GM21447 (cell line): ENCODE measurements around the gene ETFA.
"Not testable (repeated sequence)": the region's sequence is repeated elsewhere in the genome, so short reads cannot be mapped to it uniquely, and the experiment has no call there.

Source experiments
- ATAC-seq: cut with Tn5 transposase; IDR thresholded peaks from one replicate; pipeline ENCODE4 v1.9.1; 2021; ENCODE audit not compliant: unreplicated experiment

Gene ETFA

GRCh38 chr15:76327191-76328105, 16.2 kb upstream of the ETFA start:
- no peak for ATAC-seq

DNA sequence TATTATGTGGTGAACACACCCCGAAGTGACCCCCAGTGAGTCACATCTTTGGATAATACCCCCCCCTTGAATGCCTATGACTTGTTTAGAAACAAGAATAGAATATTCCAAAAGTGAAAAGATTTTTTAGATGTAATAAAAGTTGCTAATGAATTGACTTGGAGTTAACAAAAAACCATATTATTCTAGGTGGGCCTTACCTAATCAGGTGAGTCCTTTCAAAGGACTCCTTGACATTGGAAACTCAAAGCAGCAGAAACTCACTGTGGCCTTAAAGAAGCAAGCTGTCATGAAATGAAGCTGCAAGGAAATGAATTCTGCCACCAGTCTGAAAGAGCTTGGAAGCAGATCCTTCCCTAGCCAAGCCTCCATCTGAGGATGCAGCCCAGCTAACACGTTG, 14.4 kb upstream of the ETFA start:
- no peak for ATAC-seq

GRCh38 chr15:76324066-76324465, 12.8 kb upstream of the ETFA start:
- no peak for ATAC-seq

DNA sequence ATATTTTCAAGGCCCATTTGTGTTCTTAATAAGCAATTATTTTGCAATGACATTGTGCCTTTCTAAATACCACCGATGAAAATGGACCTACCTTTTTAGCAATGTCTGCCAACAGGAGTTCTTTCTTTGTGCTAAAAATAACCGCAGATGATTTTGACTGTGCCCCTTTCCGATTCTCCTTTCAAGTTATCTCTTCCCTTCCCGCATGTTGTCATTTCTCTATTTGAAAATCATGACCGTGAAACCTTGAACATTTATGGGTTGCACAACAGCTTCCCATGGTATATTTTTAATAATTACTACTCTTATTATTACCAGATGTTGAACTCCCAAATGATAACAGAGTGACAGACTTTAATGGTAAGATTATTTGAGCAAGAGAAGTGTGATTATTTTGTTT, 10.3 kb upstream of the ETFA start:
- no peak for ATAC-seq

DNA sequence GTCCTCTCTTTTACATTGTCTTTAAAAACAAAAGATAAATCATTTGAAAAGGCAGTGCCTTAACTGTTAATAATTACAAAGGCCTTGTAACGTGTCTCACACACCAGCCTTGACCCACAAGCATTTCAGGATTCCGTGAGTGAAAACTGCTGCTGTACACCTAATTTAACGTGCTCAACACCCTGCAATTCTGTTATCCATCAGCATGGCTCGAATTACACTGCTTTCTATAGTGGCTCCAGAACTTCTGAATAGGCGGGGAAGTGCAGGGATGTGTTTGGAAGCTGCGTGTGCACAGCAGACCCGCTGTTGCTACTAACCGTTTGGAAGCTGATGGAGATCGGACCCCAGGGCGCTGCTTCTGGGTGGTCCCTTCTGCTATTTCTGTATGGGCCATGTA, 9.9 kb upstream of the ETFA start:
- no peak for ATAC-seq

- ATAC-seq = no peak
Measured at GRCh38 chr15:76320012-76320411, 8.7 kb upstream of the ETFA start.

DNA sequence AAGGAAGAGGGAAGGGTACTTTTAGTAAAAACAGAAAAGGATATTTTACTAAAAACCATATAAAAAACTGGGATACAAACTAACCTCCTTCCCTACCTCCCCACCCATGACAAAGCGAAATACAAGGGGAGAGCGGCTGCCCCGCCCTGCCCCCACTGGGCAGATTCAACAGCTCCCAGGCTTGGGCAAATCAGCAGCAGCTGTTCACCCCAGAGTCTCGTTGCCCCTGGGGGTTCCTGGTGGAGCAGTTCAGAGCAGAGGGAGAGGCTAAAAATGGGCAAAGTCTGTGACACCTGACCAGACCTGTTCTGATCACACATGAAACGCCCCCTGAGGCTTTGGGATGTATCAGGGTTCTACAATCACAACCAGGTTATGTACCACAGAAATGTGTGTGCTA, 2.5 kb upstream of the ETFA start:
- no peak for ATAC-seq

DNA sequence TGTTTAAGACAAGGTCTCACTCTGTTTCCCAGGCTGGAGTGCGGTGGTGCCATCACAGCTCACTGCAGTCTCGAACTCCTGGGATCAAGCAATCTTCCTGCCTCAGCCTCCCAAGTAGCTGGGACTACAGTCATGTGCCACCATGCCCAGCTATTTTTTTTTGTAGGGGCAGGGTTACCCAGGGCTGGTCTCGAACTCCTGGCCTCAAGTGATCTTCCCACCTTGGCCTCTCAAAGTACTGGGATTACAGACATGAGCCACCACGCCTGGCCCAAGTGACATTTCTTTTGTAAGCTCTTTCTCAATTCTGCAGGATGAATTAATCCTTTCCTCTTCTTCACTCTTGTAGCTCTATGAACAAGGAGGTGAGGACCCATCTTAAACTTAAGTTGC, 1.9 kb upstream of the ETFA start:
- ATAC-seq = not testable (repeated sequence)

DNA sequence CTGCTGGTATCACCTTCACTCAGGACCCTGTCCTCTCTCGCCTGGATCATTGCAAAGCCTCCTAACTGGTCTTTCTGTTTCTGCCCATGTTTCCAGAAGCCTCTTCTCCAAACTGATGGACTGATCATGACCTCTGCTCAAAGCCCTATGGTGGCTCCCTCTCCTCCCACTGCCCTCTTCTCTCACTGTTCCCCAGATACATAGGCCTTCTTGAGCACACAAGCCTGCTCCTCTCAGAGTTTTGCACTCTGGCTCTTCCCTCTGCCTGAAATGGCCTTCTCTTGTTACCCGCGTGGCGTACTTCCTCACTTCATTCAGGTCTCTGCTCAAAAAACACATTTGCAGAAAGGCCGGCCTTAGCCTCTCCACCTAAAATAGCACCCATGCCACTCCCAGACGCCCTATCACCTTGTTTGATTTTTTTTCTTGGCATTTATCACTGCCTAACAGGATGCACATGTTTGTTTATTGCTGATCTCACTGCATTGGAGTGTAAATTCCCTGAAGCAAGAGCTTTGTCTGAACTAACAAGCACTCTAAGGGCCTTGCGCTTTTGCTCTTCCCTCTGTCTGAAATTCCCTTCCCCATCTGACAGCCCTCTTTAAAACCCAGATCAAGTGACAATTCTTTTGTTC, 1.4 kb upstream of the ETFA start:
- ATAC-seq = no peak

- peak; percentile 28 for ATAC-seq
Measured at GRCh38 chr15:76310475-76311099, 682 bp downstream of the ETFA start.

GRCh38 chr15:76309601-76310330, 1.5 kb downstream of the ETFA start:
- ATAC-seq = no peak

DNA sequence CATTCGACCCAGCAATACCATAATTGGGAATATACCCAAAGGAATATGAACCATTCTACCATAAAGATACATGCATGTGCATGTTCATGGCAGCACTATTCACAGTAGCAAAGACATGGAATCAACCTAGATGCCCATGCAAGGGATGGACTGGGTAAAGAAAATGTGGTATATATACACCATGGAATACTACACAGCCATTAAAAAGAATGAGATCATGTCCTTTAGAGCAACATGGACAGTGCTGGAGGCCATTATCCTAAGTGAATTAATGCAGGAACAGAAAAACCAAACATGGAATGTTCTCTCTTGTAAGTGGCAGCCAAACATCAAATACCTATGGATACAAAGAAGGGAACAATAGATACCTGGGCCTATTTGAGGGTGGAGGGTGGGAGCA, 7.4 kb downstream of the ETFA start:
- ATAC-seq = no peak

GRCh38 chr15:76299786-76300185, 11.5 kb downstream of the ETFA start:
- no peak for ATAC-seq

DNA sequence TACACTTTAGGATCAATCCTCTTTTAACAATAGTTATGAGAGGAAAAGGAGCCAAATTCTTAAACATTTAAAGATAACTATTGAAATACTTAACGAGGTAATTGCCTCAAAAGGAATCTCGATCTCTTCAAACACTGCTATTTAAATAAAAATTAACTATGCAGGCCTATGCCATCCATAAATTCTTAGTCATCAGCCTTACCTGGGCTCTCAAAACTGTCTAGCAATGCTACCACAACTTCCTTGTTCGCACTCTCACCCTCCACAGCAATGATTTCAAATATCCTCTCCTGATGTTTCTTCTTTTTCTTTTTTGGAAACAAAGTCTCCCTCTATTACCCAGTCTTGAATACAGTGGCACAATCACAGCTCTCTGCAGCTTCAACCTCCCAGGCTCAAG, 12.3 kb downstream of the ETFA start:
- ATAC-seq = no peak

- not testable (repeated sequence) for ATAC-seq
Measured at GRCh38 chr15:76297951-76298350, 13.3 kb downstream of the ETFA start.

DNA sequence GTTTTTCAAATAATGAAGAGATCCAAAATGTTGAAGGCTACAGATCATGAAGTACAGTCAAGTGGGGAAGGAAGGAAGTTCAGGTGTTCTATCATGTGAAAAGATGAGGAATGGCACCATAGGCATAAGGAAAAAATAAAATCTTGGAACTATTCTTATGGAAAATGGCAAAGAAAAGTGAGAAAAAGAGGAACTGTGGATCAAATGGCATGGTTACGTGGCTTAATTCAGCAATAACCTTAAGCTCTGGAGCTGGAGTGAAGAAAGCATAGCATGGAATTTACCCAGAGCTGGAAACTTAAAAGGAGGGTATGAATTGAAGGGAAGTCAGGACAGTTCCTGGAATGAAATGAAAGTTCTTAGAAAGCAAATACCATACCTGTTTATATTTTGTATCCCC, 14.4 kb downstream of the ETFA start:
- ATAC-seq = no peak

DNA sequence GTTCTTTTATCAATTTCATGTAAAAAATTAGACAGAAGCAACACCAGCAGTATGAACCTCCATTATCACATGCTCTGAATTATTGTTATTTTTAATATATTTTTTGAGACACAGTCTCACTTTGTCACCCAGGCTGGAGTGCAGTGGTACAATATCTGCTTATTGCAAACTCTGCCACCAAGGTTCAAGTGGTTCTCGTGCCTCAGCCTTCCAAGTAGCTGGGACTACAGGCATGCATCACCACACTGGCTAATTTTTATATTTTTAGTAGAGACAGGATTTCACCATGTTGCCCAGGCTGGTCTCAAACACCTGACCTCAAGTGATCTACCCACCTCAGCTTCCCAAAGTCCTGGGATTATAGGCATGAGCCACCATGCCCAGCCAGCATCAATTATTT, 16.8 kb downstream of the ETFA start:
- ATAC-seq = not testable (repeated sequence)

DNA sequence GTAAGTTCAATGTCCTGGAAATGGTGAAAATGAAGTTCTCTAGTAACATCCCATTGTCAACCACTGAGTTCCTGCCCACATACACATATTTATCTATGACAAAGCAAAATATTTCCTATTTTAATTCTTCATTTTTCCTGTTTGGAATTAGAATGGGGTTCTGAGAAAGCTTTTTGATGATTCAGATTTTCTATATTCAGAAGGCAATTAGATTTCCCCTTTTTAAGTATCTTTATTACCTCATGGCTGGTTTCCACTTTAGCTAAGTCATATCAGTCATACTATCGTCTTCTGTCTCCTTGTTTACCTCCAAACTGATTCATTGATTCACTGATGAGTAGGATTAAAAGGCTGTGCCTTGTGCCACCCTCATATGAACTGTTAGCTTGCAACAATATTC, 17.9 kb downstream of the ETFA start:
- no peak for ATAC-seq

DNA sequence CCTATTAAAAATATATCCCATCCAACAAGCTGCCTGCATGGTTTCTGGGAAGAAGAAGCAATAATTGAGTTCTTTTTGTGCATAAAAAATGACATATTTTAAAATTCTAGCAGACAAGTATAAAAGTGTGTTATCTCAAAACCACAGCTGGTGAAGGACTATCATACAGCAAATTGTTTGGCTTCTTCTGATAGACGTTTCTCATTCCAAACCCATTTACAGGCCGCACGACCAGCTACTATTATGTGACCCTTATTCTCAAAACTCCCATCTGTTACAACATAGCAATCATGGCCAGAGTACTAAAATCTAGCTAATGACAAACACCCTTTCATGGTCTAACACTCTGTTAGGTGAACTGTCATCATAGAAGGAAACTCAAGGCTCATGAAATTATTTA, 21.7 kb downstream of the ETFA start:
- ATAC-seq = no peak

- no peak for ATAC-seq
Measured at GRCh38 chr15:76286271-76286879, 24.9 kb downstream of the ETFA start.

- no peak for ATAC-seq
Measured at GRCh38 chr15:76285241-76285825, 25.9 kb downstream of the ETFA start.
